Measurements from ENCODE around the gene PEPD. TPM values are rescaled to one million over a fixed set of nuclear protein-coding genes. Genes with fewer than 3 reads are reported as not detected.

Gene PEPD
- total RNA-seq, 1 donor: 23.5 TPM

DNA sequence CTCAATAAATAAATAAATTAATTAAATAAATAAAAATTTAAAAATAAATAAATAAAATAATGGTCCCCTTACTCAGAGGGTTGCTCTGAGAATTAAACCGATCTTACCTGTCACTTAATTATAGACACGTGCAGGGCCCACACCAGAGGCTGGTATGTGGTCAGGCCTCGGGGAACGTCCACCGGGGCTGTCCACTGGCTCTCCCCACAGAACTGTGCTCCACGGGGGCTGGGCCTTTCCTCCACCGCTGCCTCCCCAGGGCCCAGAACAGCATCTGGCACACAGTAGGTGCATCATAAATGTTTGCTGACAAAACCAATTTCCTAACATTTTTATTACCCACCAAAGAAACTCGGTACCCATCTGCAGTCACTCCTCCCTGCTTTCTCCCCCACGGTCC is 78.9 kb downstream of the PEPD start:
- Histone ChIP-seq H3K4me3 (ENCODE audit: low read length) (no peak overlapping the region), H3K4me1 (ENCODE audit: insufficient read depth, low read length) (peaks cover 3% of the 10 kb centered on the region), H3K9me3 (ENCODE audit: low read depth, low read length) (no peaks in the 10 kb centered on the region), H3K27me3 (ENCODE audit: insufficient read depth, low read length) (no peaks in the 10 kb centered on the region)

GRCh38 chr19:33441828-33442227 is 79.8 kb downstream of the PEPD start:
- Histone ChIP-seq H3K9me3 (ENCODE audit: low read depth, low read length) (no peaks in the 10 kb centered on the region), H3K4me1 (ENCODE audit: insufficient read depth, low read length) (peaks cover 3% of the 10 kb centered on the region), H3K4me3 (ENCODE audit: low read length) (no peak overlapping the region), H3K27me3 (ENCODE audit: insufficient read depth, low read length) (no peaks in the 10 kb centered on the region)

GRCh38 chr19:33441277-33441699 is 80.3 kb downstream of the PEPD start:
- Histone ChIP-seq H3K9me3 (ENCODE audit: low read depth, low read length) (no peaks in the 10 kb centered on the region), H3K4me1 (ENCODE audit: insufficient read depth, low read length) (peaks cover 3% of the 10 kb centered on the region), H3K27me3 (ENCODE audit: insufficient read depth, low read length) (no peaks in the 10 kb centered on the region), H3K4me3 (ENCODE audit: low read length) (no peak overlapping the region)

DNA sequence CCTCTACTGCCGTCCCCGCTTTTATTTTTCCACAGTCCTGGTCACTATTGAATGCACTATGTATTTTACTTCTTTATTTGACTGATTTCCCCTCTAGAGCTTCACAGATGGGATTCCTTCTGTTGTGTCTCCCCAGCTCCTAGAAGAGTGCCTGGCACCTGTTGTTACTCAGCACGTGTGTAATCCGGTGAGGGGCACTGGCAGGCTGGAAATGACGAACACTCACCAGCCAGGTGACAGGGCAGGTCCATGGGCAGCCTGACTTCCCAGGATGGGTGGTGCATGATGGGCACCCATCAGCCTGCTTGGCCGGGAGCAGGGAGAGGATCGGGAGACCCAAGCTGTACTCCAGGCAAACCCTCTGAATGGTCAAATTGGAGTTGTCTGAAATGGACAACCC is 80.9 kb downstream of the PEPD start:
- Histone ChIP-seq H3K4me3 (ENCODE audit: low read length) (no peak overlapping the region), H3K4me1 (ENCODE audit: insufficient read depth, low read length) (peaks cover 3% of the 10 kb centered on the region), H3K27me3 (ENCODE audit: insufficient read depth, low read length) (no peaks in the 10 kb centered on the region), H3K9me3 (ENCODE audit: low read depth, low read length) (no peaks in the 10 kb centered on the region)

- H3K4me1 ChIP-seq (ENCODE audit: insufficient read depth, low read length): peaks cover 3% of the 10 kb centered on the region
Measured at GRCh38 chr19:33440241-33440640, 81.3 kb downstream of the PEPD start.

DNA sequence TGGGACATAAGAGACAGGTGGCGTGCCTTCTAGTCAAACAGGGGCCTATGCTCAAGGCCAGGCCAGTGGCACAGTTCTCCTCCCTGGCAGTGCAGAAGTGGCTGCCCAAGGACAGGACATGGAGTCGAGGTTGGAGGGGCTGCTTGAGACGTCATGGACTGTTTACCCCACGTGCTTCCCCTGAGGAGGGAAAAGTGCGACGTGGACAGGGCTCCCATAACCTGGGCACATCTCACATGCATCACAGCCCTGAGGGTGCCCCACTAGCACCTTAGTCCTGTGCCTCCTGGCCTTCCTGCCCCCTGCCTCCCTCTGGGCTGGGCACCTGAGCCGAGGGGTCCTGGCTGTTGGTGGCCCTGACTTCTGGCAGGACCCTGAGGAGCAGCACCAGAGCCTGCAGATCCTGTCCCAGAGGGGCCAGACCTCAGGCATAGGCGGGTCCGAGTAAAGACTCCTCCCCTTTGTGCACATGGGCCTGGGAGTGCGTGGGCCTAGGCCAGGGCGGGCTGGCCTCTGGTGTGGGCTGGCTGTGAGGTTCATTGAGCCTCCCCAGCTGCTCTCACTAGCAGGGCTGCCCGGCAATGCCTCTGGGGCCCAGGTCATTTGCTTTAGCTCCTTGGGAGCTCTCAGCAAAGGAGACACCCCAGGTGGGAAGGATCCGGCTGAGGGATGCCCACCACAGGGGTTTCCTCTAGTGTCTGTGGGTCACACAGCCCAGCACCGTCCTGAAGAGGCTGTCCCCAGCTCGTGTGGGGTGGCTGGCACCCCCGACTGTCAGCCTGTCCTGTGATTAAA is 82.4 kb downstream of the PEPD start:
- H3K4me3 ChIP-seq (ENCODE audit: low read length): no peak overlapping the region
- no peaks in the 10 kb centered on the region for H3K27me3 ChIP-seq (ENCODE audit: insufficient read depth, low read length)
- H3K9me3 ChIP-seq (ENCODE audit: low read depth, low read length): no peaks in the 10 kb centered on the region
- H3K4me1 ChIP-seq (ENCODE audit: insufficient read depth, low read length): peaks cover 3% of the 10 kb centered on the region

More at GRCh38 chr19:33440241-33440640, 81.3 kb downstream of the PEPD start:
- Histone ChIP-seq H3K27me3 (ENCODE audit: insufficient read depth, low read length) (no peaks in the 10 kb centered on the region), H3K9me3 (ENCODE audit: low read depth, low read length) (no peaks in the 10 kb centered on the region), H3K4me3 (ENCODE audit: low read length) (no peak overlapping the region)

GRCh38 chr19:33437821-33438671 is 83.5 kb downstream of the PEPD start:
- Histone ChIP-seq H3K9me3 (ENCODE audit: low read depth, low read length) (no peaks in the 10 kb centered on the region), H3K4me3 (ENCODE audit: low read length) (no peak overlapping the region), H3K27me3 (ENCODE audit: insufficient read depth, low read length) (no peaks in the 10 kb centered on the region), H3K4me1 (ENCODE audit: insufficient read depth, low read length) (peaks cover 3% of the 10 kb centered on the region)

DNA sequence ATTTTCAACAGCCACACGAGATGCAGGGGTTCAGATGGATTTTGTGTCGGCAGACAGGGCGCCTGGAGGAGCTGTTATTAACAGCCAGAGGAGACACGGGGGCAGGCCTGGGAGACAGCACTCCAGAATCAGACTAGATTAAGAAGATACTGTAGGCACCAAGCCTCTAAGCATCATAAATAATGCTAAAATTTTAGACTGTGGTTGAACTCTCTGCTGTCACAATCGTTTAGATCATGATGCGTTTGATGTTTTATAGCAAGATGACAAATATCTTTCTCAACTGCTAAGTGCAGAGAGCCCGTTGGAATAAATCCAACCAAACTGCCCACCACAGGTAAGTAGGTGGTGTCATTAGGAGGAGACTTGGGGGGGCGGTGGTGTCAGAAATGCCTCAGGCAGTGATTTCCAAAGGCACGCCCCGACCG is 84.2 kb downstream of the PEPD start:
- Histone ChIP-seq H3K9me3 (ENCODE audit: low read depth, low read length) (no peaks in the 10 kb centered on the region), H3K27me3 (ENCODE audit: insufficient read depth, low read length) (no peaks in the 10 kb centered on the region), H3K4me1 (ENCODE audit: insufficient read depth, low read length) (peaks cover 3% of the 10 kb centered on the region), H3K4me3 (ENCODE audit: low read length) (no peak overlapping the region)

GRCh38 chr19:33436360-33437345 is 84.9 kb downstream of the PEPD start:
- no peak overlapping the region for H3K4me3 ChIP-seq (ENCODE audit: low read length)
- H3K9me3 ChIP-seq (ENCODE audit: low read depth, low read length): no peaks in the 10 kb centered on the region
- peaks cover 3% of the 10 kb centered on the region for H3K4me1 ChIP-seq (ENCODE audit: insufficient read depth, low read length)
- no peaks in the 10 kb centered on the region for H3K27me3 ChIP-seq (ENCODE audit: insufficient read depth, low read length)

GRCh38 chr19:33435706-33436359 is 85.8 kb downstream of the PEPD start:
- Histone ChIP-seq H3K4me3 (ENCODE audit: low read length) (no peak overlapping the region), H3K9me3 (ENCODE audit: low read depth, low read length) (no peaks in the 10 kb centered on the region), H3K27me3 (ENCODE audit: insufficient read depth, low read length) (no peaks in the 10 kb centered on the region), H3K4me1 (ENCODE audit: insufficient read depth, low read length) (no peaks in the 10 kb centered on the region)

DNA sequence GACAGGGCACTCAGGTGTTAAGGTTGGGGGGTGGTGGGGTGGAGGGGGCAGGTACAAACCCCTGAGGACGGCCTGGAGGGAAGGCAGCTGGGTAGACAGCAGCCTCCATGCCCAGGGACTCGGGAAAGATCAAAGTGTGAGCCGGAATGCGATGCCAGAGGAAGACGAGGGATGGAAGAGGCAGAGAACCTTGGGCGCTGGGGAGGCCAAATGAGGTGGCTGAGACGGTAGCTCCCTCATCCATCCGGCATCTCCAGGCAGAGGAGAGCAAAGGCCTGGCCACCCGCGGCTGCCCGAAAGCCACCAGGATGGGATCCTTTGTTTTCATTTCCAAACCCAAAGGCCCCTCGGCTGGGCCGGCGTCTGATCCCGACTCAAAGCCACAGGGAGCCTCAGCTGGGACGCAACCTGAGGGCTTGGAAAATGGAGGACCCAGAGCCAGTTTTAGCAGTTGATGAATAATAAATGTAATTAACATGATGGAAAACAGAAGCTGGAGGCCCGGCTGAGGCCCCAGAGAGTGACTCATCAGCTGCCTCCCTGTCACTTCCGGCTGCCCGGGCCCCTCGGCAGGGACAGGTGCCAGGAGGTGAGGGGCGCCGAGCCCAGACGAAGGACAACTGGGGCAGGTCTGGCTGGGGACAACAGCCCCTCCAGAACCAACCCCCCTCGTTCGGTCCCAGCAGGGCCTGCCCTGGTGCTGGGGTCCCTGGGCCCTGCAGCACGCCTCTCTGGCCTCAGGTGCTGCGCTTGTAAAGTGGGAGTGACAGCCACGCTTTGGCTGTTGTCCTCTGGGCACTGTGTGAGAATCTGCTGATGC is 86.5 kb downstream of the PEPD start:
- Histone ChIP-seq H3K4me3 (ENCODE audit: low read length) (no peak overlapping the region), H3K27me3 (ENCODE audit: insufficient read depth, low read length) (no peaks in the 10 kb centered on the region), H3K4me1 (ENCODE audit: insufficient read depth, low read length) (no peaks in the 10 kb centered on the region), H3K9me3 (ENCODE audit: low read depth, low read length) (no peaks in the 10 kb centered on the region)

- H3K4me3 ChIP-seq (ENCODE audit: low read length): no peak overlapping the region
- H3K27me3 ChIP-seq (ENCODE audit: insufficient read depth, low read length): no peaks in the 10 kb centered on the region
- H3K9me3 ChIP-seq (ENCODE audit: low read depth, low read length): no peaks in the 10 kb centered on the region
- H3K4me1 ChIP-seq (ENCODE audit: insufficient read depth, low read length): no peaks in the 10 kb centered on the region
Measured at GRCh38 chr19:33434069-33434885, 87.3 kb downstream of the PEPD start.
